HCT116 (cell line): ENCODE data around the gene TNIK.

Experiments
- EGR1 ChIP-seq: IDR thresholded peaks from 2 replicates; pipeline ENCODE4 v1.6.1; 2012; ENCODE audit warnings: low read depth
- EZH2 ChIP-seq: fragments of 200-600 bp; sonication (generic); IDR thresholded peaks from 2 replicates; pipeline ENCODE4 v1.6.1; 2017; ENCODE audit warnings: antibody characterized with exemption, mixed run types
- EZH2phosphoT487 ChIP-seq: fragments of 200-600 bp; IDR thresholded peaks from 2 replicates; pipeline ENCODE4 v1.6.1; 2018; ENCODE audit warnings: antibody characterized with exemption, borderline replicate concordance
- POLR2A ChIP-seq: IDR thresholded peaks from 2 replicates; pipeline ENCODE4 v1.7.0; 2011; ENCODE audit warnings: borderline replicate concordance; ENCODE audit not compliant: insufficient read depth, insufficient read length; ENCODE audit errors: extremely low read depth
- POLR2AphosphoS5 ChIP-seq: IDR thresholded peaks from 2 replicates; pipeline ENCODE4 v1.6.1; 2011; ENCODE audit warnings: mild to moderate bottlenecking, low read depth, low read length, moderate library complexity
- YY1 ChIP-seq: IDR thresholded peaks from 2 replicates; pipeline ENCODE4 v1.6.1; 2011; ENCODE audit warnings: low read length, low read depth, moderate library complexity, mild to moderate bottlenecking; ENCODE audit not compliant: insufficient replicate concordance; ENCODE audit errors: extremely low read depth
- ZFX ChIP-seq: fragments of 450-650 bp; IDR thresholded peaks from 2 replicates; pipeline ENCODE4 v1.6.1; 2017
- TF ChIP-seq, protein P1 (sequence below), 3 experiments: fragments of 200-600 bp in 1 of 3; sonication (generic) in 1 of 3; IDR thresholded peaks in 2 of 3; conservative IDR thresholded peaks in 1 of 3; 2 replicates each; pipeline ENCODE4 v1.5.1; 2012 to 2017; ENCODE audit warnings: low read depth in 2 of 3, low read length in 2 of 3, antibody characterized with exemption in 1 of 3, borderline replicate concordance in 1 of 3, control low read depth in 1 of 3, mild to moderate bottlenecking in 1 of 3, mixed read lengths in 1 of 3, mixed run types in 1 of 3, moderate library complexity in 1 of 3; ENCODE audit not compliant: insufficient read depth in 1 of 3

DNA sequence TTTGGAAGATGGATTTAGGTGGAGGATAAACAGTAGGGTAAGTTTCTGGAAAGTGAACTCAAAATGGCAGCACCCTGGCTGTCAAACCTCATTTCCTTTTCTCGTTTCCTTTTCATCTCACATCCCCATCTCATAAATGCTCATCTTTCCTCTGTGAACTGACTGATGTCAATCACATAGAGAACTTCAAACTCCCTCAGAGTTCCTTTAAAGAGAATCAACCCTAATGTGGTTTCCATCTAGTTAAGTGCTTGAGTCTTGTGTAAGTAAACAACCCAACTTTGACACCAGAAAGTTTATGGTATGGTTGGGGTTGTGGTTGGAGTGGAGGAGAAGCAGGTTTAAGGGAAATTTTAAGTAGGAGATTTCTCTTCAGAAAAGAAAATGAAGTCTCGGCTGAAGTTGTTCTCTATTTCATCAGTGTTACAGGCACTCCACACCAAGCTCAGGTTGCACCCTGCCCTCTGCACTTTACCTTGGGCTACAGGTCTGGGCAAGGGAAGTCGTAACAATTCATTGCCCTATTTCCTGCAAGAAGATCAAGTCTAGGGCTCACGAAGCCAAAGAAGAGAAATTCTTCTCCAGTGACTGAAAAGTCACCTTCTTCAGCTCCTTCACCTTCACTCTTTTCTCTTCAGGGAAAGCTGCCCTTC, 34.4 kb upstream of the TNIK start:
- TF ChIP-seq, protein P1, sequence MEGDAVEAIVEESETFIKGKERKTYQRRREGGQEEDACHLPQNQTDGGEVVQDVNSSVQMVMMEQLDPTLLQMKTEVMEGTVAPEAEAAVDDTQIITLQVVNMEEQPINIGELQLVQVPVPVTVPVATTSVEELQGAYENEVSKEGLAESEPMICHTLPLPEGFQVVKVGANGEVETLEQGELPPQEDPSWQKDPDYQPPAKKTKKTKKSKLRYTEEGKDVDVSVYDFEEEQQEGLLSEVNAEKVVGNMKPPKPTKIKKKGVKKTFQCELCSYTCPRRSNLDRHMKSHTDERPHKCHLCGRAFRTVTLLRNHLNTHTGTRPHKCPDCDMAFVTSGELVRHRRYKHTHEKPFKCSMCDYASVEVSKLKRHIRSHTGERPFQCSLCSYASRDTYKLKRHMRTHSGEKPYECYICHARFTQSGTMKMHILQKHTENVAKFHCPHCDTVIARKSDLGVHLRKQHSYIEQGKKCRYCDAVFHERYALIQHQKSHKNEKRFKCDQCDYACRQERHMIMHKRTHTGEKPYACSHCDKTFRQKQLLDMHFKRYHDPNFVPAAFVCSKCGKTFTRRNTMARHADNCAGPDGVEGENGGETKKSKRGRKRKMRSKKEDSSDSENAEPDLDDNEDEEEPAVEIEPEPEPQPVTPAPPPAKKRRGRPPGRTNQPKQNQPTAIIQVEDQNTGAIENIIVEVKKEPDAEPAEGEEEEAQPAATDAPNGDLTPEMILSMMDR (IDR thresholded peaks at IDR 0.05 in 2 of 3, conservative IDR thresholded peaks at IDR 0.05 in 1 of 3; ENCODE audit: borderline replicate concordance in 1 of 3, insufficient read depth in 1 of 3, low read depth in 2 of 3, low read length in 2 of 3) = no peak
- no peak for TF ChIP-seq EZH2phosphoT487
- TF ChIP-seq POLR2A = no peak
- TF ChIP-seq ZFX = no peak
- no peak for TF ChIP-seq POLR2AphosphoS5
- no peak for TF ChIP-seq YY1
- no peak for TF ChIP-seq EGR1
- no peak for TF ChIP-seq EZH2
